Measurements from ENCODE around the gene NT5DC1.

DNA sequence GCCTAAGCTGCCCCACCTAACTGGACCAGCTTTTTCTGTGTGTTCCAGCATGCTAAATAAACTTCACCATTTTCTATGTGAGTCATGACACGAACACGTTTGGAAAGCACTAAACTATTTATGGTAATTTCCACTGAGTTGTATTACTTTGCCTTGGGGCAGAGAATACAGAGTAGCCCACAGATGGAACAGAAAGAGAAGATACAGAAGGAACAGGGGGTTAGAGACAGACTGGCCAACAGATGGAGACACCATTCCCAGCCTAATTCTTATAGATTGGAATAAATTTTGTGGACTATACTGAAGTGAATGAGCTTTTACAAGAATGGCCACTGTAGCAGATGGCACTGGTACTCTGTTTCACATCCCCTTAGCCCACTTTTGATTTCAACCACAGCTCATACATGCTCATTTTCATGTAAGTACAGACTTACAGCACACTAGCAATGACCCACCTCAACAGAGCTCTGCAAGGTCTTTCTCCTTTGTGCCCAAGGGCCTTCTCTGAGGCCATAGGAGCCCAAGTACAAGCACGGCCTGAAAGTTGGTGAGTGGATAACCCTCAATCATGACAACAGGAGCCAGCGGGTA is 13.1 kb upstream of the NT5DC1 start:
- TF ChIP-seq POLR2A (IDR thresholded peaks at IDR 0.05): no peak
- TF ChIP-seq, protein P1, sequence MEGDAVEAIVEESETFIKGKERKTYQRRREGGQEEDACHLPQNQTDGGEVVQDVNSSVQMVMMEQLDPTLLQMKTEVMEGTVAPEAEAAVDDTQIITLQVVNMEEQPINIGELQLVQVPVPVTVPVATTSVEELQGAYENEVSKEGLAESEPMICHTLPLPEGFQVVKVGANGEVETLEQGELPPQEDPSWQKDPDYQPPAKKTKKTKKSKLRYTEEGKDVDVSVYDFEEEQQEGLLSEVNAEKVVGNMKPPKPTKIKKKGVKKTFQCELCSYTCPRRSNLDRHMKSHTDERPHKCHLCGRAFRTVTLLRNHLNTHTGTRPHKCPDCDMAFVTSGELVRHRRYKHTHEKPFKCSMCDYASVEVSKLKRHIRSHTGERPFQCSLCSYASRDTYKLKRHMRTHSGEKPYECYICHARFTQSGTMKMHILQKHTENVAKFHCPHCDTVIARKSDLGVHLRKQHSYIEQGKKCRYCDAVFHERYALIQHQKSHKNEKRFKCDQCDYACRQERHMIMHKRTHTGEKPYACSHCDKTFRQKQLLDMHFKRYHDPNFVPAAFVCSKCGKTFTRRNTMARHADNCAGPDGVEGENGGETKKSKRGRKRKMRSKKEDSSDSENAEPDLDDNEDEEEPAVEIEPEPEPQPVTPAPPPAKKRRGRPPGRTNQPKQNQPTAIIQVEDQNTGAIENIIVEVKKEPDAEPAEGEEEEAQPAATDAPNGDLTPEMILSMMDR (IDR thresholded peaks at IDR 0.05): no peak

All from adrenal gland (tissue), 5 donors.